NB4 (cell line): Measurements from ENCODE around the gene MYO6.

Source experiments
- POLR2A ChIP-seq: IDR thresholded peaks from 2 replicates; pipeline ENCODE4 v1.6.1; 2011; ENCODE audit warnings: mild to moderate bottlenecking; ENCODE audit not compliant: insufficient read length; ENCODE audit errors: extremely low read depth
- TF ChIP-seq, protein P1 (sequence below): IDR thresholded peaks from one replicate; pipeline ENCODE4 v1.5.1; 2012; ENCODE audit warnings: low read depth, low read length
- TF ChIP-seq, protein P2 (sequence below): IDR thresholded peaks from 2 replicates; pipeline ENCODE4 v1.6.1; 2011; ENCODE audit warnings: low read depth, low read length

DNA sequence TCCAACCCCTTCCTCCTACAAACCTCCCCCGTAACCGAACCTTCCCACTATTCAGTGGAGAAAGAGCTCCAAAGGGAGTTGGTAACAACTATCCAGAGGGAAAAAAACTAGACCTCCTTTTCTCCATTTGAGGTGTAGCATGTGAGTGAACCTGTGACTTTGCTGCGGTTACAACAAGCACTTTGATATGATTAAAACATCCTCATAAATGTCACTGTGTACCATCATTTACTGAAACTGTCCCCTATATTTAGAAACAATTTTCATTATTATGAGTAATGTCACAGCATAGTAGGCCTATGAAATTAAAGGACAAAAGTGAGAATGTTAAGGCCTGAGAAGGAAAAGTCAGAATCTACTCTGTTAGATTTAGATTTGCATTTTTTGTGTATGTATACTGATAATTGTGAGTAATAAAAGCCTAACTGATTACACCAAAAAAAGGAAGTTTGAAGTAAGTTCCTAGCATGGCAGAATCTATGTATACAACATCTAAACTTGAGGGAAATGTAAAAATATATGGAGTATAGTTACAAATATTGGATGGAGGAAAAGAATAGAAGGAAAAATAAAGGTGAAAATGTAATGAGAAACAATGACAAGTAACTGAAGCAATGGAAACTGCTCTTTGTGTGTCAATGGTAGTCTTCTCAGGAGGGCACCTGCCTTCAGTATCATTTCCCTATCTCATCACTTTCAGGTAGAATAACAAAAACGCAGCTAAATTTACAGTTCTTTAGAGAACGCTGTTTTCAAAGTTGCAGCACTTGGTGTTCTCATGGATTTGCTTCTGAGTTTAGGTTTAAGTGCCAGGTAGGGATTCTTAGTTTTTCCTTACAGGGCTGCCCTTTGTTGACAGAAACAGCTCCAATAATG is 177.5 kb downstream of the MYO6 start:
- TF ChIP-seq, protein P1, sequence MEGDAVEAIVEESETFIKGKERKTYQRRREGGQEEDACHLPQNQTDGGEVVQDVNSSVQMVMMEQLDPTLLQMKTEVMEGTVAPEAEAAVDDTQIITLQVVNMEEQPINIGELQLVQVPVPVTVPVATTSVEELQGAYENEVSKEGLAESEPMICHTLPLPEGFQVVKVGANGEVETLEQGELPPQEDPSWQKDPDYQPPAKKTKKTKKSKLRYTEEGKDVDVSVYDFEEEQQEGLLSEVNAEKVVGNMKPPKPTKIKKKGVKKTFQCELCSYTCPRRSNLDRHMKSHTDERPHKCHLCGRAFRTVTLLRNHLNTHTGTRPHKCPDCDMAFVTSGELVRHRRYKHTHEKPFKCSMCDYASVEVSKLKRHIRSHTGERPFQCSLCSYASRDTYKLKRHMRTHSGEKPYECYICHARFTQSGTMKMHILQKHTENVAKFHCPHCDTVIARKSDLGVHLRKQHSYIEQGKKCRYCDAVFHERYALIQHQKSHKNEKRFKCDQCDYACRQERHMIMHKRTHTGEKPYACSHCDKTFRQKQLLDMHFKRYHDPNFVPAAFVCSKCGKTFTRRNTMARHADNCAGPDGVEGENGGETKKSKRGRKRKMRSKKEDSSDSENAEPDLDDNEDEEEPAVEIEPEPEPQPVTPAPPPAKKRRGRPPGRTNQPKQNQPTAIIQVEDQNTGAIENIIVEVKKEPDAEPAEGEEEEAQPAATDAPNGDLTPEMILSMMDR, result no peak
- no peak for TF ChIP-seq POLR2A
- TF ChIP-seq, protein P2, sequence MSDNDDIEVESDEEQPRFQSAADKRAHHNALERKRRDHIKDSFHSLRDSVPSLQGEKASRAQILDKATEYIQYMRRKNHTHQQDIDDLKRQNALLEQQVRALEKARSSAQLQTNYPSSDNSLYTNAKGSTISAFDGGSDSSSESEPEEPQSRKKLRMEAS, result no peak
